Liver (tissue), 9 donors: ENCODE data around the gene MBD3L2B. TPM values are rescaled to one million over a fixed set of nuclear protein-coding genes. Genes with fewer than 3 reads are reported as not detected.

ENCODE experiments used
- DNase-seq: peaks from one replicate; pipeline ENCODE4 v3.0.0-alpha.2; 2017; ENCODE audit warnings: low spot score
- H3K27ac ChIP-seq, 2 donors: one replicate each; pipeline ENCODE4 v1.7.0; 2013; ENCODE audit warnings: inconsistent platforms in 2 of 2, low read length in 2 of 2, control low read depth in 1 of 2, low read depth in 1 of 2, mild to moderate bottlenecking in 1 of 2
- H3K27me3 ChIP-seq, 4 donors: one replicate each; pipeline versions ENCODE4 v1.6.1 to v1.7.0; 2013; ENCODE audit warnings: low read length in 3 of 4, inconsistent platforms in 1 of 4, mild to moderate bottlenecking in 1 of 4, moderate library complexity in 1 of 4; ENCODE audit not compliant: control insufficient read depth in 4 of 4, insufficient read depth in 4 of 4
- H3K36me3 ChIP-seq, 4 donors: one replicate each; pipeline versions ENCODE4 v1.6.1 to v1.7.0; 2013; ENCODE audit warnings: low read length in 3 of 4, mild to moderate bottlenecking in 3 of 4, low read depth in 1 of 4, moderate library complexity in 1 of 4; ENCODE audit not compliant: control insufficient read depth in 4 of 4, insufficient read depth in 3 of 4
- H3K4me1 ChIP-seq, 4 donors: one replicate each; pipeline versions ENCODE4 v1.6.1 to v1.7.0; 2013; ENCODE audit warnings: low read length in 3 of 4, mild to moderate bottlenecking in 3 of 4, moderate library complexity in 1 of 4; ENCODE audit not compliant: control insufficient read depth in 4 of 4, insufficient read depth in 4 of 4
- H3K4me3 ChIP-seq, 3 donors: one replicate each; pipeline versions ENCODE4 v1.6.1 to v1.7.0; 2013; ENCODE audit warnings: low read length in 3 of 3, control low read depth in 1 of 3, low read depth in 1 of 3, mild to moderate bottlenecking in 1 of 3
- H3K9ac ChIP-seq, 2 donors: one replicate each; pipeline ENCODE4 v1.7.0; 2013; ENCODE audit warnings: low read length in 2 of 2, mild to moderate bottlenecking in 2 of 2, moderate library complexity in 2 of 2, control low read depth in 1 of 2, low read depth in 1 of 2
- H3K9me3 ChIP-seq, 4 donors: one replicate each; pipeline versions ENCODE4 v1.6.1 to v1.7.0; 2013; ENCODE audit warnings: low read length in 3 of 4; ENCODE audit not compliant: control insufficient read depth in 4 of 4
- CTCF ChIP-seq: fragments of 150-350 bp; IDR thresholded peaks from 2 replicates; pipeline ENCODE4 v1.5.1; 2017; ENCODE audit warnings: improper control_type of control experiment, low read depth, low read length; ENCODE audit not compliant: missing input control
- EGR1 ChIP-seq, 2 donors: IDR thresholded peaks; 2 replicates each; pipeline ENCODE4 v1.6.1; 2016 to 2018; ENCODE audit warnings: antibody characterized with exemption in 2 of 2, low read depth in 2 of 2
- FOXA1 ChIP-seq: IDR thresholded peaks from 2 replicates; pipeline ENCODE4 v1.6.1; 2016; ENCODE audit warnings: antibody characterized with exemption
- FOXA2 ChIP-seq: IDR thresholded peaks from 2 replicates; pipeline ENCODE4 v1.6.1; 2016; ENCODE audit warnings: antibody characterized with exemption
- GABPA ChIP-seq, 2 donors: IDR thresholded peaks in 1 of 2; conservative IDR thresholded peaks in 1 of 2; 2 replicates each; pipeline ENCODE4 v1.6.1; 2016; ENCODE audit warnings: antibody characterized with exemption in 2 of 2, mild to moderate bottlenecking in 1 of 2, moderate library complexity in 1 of 2
- HNF4A ChIP-seq, 2 donors: conservative IDR thresholded peaks; 2 replicates each; pipeline ENCODE4 v1.6.1; 2016; ENCODE audit warnings: antibody characterized with exemption in 2 of 2, mild to moderate bottlenecking in 2 of 2
- HNF4G ChIP-seq: IDR thresholded peaks from 2 replicates; pipeline ENCODE4 v1.6.1; 2016; ENCODE audit warnings: antibody characterized with exemption
- JUND ChIP-seq, 2 donors: IDR thresholded peaks; 2 replicates each; pipeline ENCODE4 v1.6.1; 2016; ENCODE audit warnings: antibody characterized with exemption in 2 of 2
- NR2F2 ChIP-seq: IDR thresholded peaks from 2 replicates; pipeline ENCODE4 v1.6.1; 2016; ENCODE audit warnings: antibody characterized with exemption
- RAD21 ChIP-seq, 2 donors: IDR thresholded peaks; 2 replicates each; pipeline ENCODE4 v1.6.1; 2016; ENCODE audit warnings: antibody characterized with exemption in 2 of 2, mild to moderate bottlenecking in 2 of 2
- RXRA ChIP-seq, 2 donors: IDR thresholded peaks; 2 replicates each; pipeline ENCODE4 v1.6.1; 2017 to 2018; ENCODE audit warnings: antibody characterized with exemption in 2 of 2, mild to moderate bottlenecking in 1 of 2
- SP1 ChIP-seq: IDR thresholded peaks from 2 replicates; pipeline ENCODE4 v1.6.1; 2018; ENCODE audit warnings: antibody characterized with exemption, mild to moderate bottlenecking
- TAF1 ChIP-seq: conservative IDR thresholded peaks from 2 replicates; pipeline ENCODE4 v1.6.1; 2016; ENCODE audit warnings: antibody characterized with exemption, mild to moderate bottlenecking
- WGBS: extraction: QIAGEN DNeasy Blood & Tissue Kit; methylation state at CpG from one replicate; pipeline ENCODE4 v1.1.7; 2013; 5-methylcytosine and 5-hydroxymethylcytosine counted together
- polyA plus RNA-seq, 2 donors: library from polyadenylated mRNA; stranded (reverse) in 1 of 2; unstranded in 1 of 2; fragments of 200-250 nt in 1 of 2; fragments of >200 nt in 1 of 2; fragmentation: Nextera tagmentation in 1 of 2; extraction: Ambion mirVana in 1 of 2; gene quantifications; one replicate each; pipeline versions ENCODE4 v1.2.1 to v1.2.3, GENCODE V29; 2013 to 2015
- total RNA-seq, 2 donors: library from RNA; depleted of rRNA; stranded (reverse); fragments of >200 nt; gene quantifications; one replicate each; pipeline ENCODE4 v1.2.3, GENCODE V29; 2014
- TF ChIP-seq, protein P1 (sequence below): IDR thresholded peaks from 2 replicates; pipeline ENCODE4 v1.6.1; 2016; ENCODE audit warnings: antibody characterized with exemption
- TF ChIP-seq, protein P2 (sequence below): IDR thresholded peaks from 2 replicates; pipeline ENCODE4 v1.6.1; 2016; ENCODE audit warnings: antibody characterized with exemption
- TF ChIP-seq, protein P3 (sequence below): IDR thresholded peaks from 2 replicates; pipeline ENCODE4 v1.6.1; 2016; ENCODE audit warnings: antibody characterized with exemption, mild to moderate bottlenecking
- donor health status: healthy.
- donor health status: healthy.
- donor health status: healthy.
- donor health status: healthy.
- donor health status: healthy.

MBD3L2B gene
- total and polyA plus RNA-seq, 4 donors = not detected

DNA sequence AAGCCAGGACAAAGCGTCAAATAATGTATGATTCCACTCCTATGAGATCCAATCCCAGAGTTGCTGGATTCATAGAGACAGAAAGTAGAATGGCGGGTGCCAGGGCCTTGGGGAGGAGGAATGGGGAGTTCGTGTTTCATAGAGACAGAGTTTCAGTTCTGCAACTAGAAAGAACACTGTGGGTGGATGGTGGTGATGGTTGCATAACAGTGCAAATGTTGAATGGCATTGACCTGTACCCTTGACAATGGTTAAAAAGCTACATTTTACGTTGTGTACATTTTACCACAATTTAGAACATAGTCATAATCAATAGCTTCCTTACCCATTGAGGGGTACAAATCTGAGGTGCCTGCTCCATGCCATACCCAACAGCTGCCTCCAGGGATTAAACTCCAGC, 33.4 kb downstream of the MBD3L2B start:
- WGBS = 43% methylated on average over 4 of the region's 4 CpGs

DNA sequence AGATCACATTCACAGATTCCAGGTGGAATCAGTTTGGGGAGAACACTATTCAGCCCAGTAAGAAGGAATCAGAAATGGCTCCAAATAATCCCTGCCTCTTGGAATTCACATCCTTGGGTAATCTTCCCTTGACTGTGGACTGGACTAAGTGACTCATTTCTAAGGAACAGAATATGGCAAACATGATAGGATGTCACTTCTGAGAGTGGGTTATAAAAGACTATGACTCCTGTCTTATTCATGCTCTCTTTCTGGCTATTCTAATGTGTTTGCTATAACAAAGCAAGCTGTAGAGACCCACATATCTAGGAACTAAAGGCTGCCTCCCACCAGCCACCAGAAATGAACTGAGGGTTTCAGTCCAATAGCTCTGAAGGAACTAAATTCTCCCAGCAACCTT, 37.8 kb downstream of the MBD3L2B start:
- no peak for DNase-seq

More for the DNA sequence above, 33.4 kb downstream of the MBD3L2B start:
- TF ChIP-seq HNF4A (conservative IDR thresholded peaks at IDR 0.05) (no peak), NR2F2 (no peak), EGR1 (IDR thresholded peaks at IDR 0.05; ENCODE audit: low read depth in 2 of 2) (no peak), FOXA1 (no peak), RAD21 (IDR thresholded peaks at IDR 0.05) (no peak), HNF4G (no peak), FOXA2 (no peak), GABPA (IDR thresholded peaks at IDR 0.05 in 1 of 2, conservative IDR thresholded peaks at IDR 0.05 in 1 of 2) (no peak), TAF1 (no peak)
- TF ChIP-seq, protein P1, sequence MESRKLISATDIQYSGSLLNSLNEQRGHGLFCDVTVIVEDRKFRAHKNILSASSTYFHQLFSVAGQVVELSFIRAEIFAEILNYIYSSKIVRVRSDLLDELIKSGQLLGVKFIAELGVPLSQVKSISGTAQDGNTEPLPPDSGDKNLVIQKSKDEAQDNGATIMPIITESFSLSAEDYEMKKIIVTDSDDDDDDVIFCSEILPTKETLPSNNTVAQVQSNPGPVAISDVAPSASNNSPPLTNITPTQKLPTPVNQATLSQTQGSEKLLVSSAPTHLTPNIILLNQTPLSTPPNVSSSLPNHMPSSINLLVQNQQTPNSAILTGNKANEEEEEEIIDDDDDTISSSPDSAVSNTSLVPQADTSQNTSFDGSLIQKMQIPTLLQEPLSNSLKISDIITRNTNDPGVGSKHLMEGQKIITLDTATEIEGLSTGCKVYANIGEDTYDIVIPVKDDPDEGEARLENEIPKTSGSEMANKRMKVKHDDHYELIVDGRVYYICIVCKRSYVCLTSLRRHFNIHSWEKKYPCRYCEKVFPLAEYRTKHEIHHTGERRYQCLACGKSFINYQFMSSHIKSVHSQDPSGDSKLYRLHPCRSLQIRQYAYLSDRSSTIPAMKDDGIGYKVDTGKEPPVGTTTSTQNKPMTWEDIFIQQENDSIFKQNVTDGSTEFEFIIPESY = no peak
- TF ChIP-seq, protein P2, sequence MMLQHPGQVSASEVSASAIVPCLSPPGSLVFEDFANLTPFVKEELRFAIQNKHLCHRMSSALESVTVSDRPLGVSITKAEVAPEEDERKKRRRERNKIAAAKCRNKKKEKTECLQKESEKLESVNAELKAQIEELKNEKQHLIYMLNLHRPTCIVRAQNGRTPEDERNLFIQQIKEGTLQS = no peak
- TF ChIP-seq, protein P3, sequence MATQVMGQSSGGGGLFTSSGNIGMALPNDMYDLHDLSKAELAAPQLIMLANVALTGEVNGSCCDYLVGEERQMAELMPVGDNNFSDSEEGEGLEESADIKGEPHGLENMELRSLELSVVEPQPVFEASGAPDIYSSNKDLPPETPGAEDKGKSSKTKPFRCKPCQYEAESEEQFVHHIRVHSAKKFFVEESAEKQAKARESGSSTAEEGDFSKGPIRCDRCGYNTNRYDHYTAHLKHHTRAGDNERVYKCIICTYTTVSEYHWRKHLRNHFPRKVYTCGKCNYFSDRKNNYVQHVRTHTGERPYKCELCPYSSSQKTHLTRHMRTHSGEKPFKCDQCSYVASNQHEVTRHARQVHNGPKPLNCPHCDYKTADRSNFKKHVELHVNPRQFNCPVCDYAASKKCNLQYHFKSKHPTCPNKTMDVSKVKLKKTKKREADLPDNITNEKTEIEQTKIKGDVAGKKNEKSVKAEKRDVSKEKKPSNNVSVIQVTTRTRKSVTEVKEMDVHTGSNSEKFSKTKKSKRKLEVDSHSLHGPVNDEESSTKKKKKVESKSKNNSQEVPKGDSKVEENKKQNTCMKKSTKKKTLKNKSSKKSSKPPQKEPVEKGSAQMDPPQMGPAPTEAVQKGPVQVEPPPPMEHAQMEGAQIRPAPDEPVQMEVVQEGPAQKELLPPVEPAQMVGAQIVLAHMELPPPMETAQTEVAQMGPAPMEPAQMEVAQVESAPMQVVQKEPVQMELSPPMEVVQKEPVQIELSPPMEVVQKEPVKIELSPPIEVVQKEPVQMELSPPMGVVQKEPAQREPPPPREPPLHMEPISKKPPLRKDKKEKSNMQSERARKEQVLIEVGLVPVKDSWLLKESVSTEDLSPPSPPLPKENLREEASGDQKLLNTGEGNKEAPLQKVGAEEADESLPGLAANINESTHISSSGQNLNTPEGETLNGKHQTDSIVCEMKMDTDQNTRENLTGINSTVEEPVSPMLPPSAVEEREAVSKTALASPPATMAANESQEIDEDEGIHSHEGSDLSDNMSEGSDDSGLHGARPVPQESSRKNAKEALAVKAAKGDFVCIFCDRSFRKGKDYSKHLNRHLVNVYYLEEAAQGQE = no peak
- H3K9me3 ChIP-seq = peaks cover 3 to 22% (median 17%) of the 10 kb centered on the region in 4 donors
- no peak overlapping the region for H3K27ac ChIP-seq
- no peak for DNase-seq
- no peak overlapping the region for H3K9ac ChIP-seq
- H3K4me3 ChIP-seq = no peak overlapping the region
- H3K36me3 ChIP-seq = no peaks in the 10 kb centered on the region
- H3K4me1 ChIP-seq = no peaks in the 10 kb centered on the region
- no peaks in the 10 kb centered on the region for H3K27me3 ChIP-seq

More for the DNA sequence above, 37.8 kb downstream of the MBD3L2B start:
- Histone ChIP-seq H3K36me3 (no peaks in the 10 kb centered on the region), H3K9ac (no peak overlapping the region), H3K4me1 (no peaks in the 10 kb centered on the region), H3K27ac (no peak overlapping the region), H3K4me3 (no peak overlapping the region), H3K9me3 (peaks cover 5 to 22% (median 17%) of the 10 kb centered on the region in 4 donors), H3K27me3 (no peaks in the 10 kb centered on the region)
- TF ChIP-seq RXRA (IDR thresholded peaks at IDR 0.05) (no peak), FOXA1 (no peak), SP1 (no peak), NR2F2 (no peak), TAF1 (no peak), EGR1 (IDR thresholded peaks at IDR 0.05; ENCODE audit: low read depth in 2 of 2) (no peak), JUND (IDR thresholded peaks at IDR 0.05) (no peak), CTCF (no peak)
